Stimulated activated CD8-positive, alpha-beta memory T cell treated with anti-CD3 and anti-CD28 coated beads, Interleukin-7, amount 100 ng/mL, for 48 hours (primary cell): ENCODE measurements around the gene FNIP2.
"Not testable (repeated sequence)": the region's sequence is repeated elsewhere in the genome, so short reads cannot be mapped to it uniquely, and the experiment has no call there.

Experiments
- DNase-seq, 2 donors: peaks; one replicate each; pipeline ENCODE4 v3.0.0-alpha.2; 2020; ENCODE audit warnings: low read depth in 1 of 2; ENCODE audit errors: extremely low read depth in 1 of 2

The FNIP2 gene

DNA sequence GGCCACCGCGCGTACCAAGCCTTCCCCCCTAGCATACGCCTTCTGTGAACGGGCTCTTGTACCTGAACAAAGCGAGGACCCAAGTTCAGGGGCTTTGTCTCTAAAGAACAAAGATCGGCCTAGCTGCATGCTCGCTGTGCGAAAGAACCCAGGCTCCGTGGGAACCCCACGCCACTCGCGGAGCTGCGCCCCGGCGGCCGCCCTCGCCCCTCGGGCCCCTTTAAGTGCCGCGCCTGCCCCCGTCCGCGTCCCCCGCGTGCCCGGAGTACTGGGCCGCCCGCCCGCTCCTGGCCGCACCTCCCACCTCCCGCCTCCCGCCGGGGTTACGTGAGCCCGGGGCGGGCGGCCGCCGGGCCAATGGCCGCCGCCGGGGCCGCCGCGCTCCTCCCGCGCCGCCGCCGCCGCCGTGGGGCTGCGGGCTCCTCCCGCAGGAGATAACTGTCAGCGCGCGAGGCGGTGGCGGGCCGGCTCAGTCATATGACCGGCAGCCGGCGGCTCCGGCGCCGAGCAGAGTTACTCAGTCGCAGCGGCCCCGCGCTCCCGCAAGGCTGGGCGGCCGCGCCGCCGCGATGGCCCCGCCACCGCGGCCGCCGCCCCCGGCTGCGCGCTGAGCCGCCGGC lies at the start of gene FNIP2:
FNIP2 (plus strand) TSS at position 472 of the 620 bp plus-strand sequence. CDS start 187 bp downstream, outside the sequence.
- peak; percentile 45 to 49 for DNase-seq

DNA sequence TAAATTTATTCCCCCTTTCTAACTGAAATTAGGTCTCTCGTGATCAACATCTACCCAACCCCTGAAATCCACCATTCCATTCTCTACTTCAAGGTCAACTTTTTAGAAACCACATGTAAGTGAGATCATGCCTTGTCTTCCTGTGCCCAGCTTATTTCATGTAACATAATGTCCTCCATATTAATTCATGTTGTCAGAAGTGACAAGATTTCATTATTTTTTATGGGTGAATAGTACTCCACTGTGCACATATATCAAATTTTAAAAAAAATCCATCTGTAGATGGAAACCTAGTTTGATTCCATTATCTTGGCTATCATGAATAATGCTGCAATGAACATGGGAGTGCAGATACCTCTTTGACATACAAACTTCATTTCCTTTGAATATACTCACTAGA lies 47.1 kb upstream of the FNIP2 start:
- DNase-seq = no peak

DNA sequence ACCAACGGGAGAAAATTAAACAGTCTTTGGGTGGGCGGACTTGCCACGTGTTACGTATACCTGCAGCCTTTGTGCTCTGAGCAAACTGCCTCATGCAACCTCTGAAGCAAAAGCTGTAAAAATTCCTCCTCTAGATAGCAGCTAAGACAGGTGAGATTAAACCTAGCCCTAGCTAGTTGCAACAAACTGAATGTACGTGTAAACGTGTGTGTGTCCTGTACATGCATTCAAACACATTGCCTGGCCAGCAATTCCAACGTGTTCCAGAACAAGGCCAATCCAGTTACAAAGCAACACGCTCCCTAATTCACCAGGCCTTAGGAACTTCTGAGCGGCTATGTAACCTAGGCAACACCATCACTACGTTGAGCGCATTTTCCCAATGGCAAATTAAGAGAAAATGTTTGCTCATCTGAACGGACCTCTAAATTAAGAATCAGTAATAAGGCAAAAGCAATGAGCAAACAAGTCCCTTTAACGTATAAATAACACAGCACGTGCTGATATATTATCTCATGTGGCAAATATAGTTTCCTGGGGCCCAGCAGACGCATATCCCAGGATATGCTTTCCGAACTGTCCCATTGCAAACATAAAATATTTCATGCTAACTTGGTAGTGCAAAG lies 46.4 kb upstream of the FNIP2 start:
- no peak for DNase-seq

DNA sequence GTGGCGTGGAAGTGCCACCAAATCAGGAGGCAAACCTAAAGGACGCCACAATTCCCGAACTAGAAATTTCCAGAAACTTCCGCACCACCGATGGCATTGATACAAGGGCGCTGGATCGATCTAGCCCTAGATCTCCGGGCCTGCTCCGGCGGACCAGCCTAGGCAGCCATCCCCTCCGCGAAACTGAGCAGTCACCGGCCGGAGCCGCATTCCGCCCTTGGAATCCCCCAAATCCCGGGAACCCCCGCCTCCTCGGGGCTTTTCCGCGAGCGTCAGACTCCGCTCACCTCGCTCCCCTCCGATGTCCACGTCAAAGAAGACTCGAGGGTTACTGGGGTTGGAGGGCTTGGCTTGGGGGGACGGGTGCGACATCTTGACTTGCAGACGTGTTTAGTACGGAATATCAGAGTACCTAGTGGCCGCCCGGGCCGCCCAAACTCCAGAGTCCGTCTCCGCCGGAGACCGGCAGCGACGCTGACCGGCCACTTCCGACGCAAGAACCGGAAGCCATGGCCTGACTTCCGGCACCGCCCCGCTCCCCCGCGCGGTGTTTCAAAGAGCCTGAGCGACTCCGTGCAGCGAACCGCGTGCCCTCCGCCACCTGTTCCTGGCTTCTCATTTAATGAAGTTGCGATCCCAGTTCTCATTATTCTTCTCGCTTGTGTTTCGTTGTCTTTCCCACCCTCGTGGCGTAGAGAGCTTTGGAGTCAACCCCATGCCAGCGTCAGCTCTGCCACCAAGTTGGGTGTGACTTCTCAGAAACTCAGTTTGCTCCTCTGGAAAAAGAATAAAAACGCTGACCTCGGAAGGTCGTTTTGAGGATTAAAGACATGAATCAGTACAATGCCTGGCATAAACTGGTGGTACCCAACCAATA lies 45.7 kb upstream of the FNIP2 start, which contains the start of gene PPID:
PPID (minus strand) TSS at position 480 of the 877 bp plus-strand sequence; CDS start at position 372, 108 bp downstream.
- peak; percentile 69 to 79 for DNase-seq

DNA sequence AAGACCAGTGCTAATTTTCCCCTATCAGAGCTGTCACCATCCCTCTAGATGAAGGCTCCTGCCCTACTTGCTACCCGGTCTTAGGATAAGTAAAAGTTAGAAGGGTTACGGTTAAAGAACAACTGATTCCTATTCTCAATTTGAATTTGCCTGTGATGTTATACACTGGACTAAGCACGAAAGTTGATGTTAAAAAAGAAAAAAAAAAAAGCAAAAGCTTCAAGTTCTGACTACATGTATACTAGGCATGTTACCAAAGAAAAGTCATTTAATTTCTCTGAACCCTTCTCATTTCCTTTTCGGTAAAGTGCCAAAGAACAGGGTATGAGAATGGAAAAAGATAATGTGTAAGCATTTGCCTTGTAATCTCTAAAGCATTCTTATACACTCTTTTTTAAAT lies 44.2 kb upstream of the FNIP2 start:
- no peak for DNase-seq

DNA sequence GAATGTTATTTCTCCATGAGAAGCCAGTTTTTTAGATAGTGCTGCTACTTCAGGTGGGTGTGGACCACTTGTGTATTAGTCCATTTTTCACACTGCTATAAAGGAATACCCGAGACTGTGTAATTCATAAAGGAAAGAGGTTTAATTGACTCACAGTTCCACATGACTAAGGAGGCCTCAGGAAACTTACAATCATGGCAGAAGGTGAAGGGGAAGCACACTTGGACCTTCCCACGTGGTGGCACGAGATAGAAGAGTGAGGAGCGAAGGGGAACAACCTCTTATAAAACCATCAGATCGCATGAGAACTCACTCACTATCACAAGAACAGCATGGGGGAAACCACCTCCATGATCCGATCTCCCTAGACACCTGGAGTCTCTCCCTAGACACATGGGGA lies 42.2 kb upstream of the FNIP2 start:
- no peak for DNase-seq

DNA sequence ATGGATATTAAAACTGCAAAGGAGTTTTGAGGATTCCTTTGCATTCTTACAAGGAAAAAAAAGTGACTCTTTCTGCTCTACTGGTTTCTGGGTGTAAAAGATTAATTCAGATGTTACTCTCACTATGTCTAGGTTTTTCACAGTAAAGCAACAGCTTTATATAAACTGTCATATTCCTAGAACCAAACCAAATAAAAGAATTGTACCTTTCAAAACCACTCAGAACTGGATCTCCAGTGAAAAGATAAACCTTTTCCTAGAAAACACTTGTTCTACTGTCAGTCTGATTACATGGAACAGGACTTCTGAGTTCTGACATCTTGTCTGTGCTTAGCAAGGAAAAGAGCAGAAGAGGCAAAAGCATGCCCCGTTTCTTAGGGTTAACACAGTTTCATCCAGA lies 40.6 kb upstream of the FNIP2 start:
- DNase-seq = no peak

DNA sequence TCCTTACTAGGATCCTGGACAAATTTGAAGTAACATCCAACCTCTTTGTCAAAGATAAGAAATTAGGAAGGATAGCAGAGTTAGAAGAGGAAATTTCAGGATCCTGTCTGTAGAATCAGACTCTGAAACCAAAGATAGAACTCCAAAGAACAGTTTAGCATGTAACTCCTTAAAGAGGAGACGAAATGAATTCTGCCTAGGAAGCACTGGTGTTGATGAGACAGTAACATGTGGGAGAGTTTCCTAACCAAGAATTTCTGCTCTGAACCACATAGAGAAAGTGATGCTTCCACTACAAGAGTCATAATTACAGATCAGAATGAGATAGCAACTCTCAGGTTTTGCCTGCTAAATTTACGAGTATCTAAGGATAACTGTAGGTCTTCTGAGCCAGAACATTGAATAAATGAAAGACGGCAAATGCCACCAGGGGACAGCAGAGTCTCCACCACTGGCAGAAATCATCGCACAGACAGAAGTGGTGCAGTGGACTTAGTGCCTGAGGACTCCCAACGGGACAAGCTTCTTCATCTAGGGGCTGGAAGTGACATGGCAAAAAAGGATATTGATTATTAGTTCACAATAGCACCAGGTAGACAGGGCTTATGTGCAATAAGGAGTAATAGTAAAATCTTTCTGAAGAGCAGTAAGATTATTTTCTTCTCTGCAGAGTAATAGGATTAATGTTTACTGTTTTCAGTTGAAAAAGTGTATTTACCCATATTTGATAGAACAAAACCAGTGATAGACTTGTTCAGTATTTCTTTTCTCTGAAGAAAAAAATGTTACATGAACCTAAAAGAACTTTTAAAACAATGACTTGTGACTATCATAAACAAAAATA lies 38.9 kb upstream of the FNIP2 start:
- DNase-seq = peak; percentile 17 to 31

DNA sequence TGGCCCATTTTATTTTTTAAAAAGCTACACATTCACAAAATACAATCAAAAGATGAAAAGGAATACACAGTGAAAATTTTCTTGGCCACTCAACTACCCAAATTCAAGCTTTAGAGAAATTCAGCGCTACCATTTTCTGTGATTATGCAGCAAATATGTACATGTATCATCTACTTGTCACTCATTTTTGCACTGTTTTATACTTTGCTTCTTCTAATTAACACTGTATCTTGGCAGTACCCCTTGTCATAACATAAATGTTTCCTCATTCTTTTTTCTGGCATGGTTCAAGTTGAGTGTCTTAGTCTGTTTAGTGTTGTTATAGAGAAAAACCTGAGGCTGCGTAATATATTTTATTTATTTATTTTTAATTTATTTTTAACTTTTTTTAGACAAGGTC lies 30.0 kb upstream of the FNIP2 start:
- DNase-seq = no peak

DNA sequence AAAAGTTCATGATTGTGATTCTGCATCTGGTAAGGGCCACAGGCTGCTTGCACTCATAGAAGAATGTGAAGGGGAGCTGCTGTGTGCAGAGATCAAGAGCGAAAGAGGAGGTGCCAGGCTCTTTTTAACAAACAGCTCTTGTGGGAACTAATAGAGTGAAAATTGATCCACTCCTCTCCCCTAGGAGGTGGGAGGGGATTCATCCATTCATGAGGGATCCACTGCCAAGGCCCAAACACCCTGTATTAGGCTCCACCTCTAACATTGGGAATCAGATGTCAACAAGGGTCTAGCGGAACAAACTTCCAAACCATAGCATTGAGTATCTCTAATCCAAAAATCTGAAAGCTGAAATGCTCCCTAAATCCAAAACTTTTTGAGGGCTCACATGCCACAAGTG lies 29.2 kb upstream of the FNIP2 start:
- no peak for DNase-seq

DNA sequence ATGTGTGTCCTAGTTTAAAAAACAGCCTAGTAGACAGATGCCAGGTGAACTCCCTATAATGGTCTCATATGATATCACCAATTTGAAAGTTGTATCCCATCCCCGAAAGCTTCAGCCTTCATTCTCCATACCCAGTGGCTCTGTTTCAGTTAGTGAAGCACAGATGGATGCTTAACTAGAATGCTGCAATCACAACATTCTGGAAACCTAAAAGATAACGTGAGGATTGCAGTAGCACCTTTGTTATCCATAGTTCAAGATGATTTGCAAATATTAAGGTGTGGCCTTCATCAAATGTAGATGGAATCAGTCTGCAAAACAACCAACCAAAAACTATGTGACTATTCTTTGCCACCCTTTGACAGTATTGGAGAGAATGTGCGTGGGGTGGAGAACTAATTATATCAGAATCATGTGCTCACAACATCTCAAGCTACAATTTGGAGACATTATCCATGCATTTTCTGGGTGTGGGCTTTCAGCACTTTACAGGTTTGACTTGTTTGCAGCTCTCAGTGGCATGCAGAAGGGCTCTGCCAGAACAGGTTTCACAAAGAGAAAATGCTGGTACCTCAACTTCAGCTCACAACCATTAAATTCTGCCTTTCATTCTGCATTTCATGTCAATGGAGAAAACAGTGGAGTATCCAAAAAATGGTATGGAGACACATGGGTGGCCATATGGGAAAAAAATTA lies 27.4 kb upstream of the FNIP2 start:
- DNase-seq = no peak

DNA sequence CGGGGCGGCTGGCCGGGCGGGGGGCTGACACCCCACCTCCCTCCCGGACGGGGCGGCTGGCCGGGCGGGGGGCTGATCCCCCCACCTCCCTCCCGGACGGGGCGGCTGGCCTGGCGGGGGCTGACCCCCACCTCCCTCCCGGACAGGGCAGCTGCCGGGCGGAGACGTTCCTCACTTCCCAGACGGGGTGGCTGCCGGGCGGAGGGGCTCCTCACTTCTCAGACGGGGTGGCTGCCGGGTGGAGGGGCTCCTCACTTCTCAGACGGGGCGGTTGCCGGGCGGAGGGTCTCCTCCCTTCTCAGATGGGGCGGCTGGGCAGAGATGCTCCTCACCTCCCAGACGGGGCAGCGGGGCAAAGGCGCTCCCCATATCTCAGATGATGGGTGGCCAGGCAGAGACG lies 22.3 kb upstream of the FNIP2 start:
- not testable (repeated sequence) for DNase-seq

DNA sequence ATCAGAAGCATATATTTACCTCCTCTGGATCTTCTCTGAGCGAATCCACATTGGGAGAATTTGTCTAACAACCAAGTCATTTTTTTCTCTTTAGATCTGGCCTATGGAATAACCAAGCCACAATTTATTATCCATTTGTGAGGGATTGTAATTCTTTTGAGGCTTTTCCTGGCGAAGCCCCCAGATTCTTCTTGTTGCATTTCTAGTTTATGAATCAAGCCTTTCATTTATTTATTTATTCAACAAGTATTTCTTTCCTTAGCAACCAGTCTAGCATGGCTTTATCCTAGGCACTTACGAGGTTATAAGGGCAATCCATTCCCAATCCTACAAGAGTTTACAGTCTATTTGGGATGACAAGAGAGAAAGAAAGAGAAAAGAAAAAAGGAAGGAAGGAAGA lies 18.4 kb upstream of the FNIP2 start:
- DNase-seq = no peak

DNA sequence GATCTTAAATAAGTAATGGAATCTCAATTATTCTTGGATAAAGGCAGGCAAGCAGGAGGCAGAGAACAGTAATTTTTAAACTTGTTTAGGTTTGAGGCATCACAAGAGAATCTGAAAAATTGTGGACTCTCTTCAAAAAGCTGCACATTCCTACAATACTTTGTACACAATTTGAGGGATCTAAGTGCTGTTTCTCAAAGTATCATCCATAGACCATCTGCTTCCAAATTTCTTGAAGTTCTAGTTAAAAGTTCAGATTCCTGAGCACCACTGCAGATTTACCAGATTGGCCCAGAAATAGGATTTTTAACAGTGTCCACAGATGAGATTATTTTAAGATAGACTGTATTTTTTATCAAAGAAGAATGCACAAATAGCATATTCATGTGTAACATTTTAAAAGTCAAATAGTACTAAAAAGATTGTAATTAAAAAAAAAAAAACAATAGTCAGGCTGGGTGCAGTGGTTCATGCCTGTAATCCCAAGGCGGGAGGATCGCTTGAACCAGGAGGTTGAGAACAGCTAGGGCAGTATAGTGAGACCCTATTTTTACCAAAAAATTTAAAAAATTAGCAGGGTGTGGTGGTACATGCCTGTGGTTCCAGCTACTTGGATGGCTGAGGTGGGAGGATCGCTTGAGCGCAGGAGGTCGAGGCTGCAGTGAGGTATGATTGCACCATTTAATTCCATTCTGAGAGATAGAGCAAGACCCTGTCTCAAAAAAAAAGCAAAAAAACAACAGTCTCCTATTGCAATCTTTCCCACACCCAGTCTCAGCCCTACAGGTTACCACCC lies 14.2 kb upstream of the FNIP2 start:
- DNase-seq = no peak

DNA sequence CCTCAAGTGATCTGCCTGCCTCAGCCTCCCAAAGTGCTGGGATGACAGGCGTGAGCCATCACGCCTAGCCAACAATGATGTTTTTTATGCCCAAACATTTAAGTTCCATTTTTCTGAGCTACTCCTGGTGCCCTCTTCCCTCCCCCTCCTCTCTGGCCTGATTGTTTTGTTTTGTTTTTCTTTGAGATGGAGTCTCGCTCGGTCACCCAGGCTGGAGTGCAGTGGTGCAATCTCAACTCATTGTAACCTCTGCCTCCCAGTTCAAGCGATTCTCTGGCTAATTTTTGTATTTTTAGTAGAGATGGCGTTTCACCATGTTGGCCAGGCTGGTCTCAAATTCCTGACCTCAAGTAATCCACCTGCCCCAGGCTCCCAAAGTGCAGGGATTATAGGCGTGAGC lies 13.0 kb upstream of the FNIP2 start:
- DNase-seq = not testable (repeated sequence)

DNA sequence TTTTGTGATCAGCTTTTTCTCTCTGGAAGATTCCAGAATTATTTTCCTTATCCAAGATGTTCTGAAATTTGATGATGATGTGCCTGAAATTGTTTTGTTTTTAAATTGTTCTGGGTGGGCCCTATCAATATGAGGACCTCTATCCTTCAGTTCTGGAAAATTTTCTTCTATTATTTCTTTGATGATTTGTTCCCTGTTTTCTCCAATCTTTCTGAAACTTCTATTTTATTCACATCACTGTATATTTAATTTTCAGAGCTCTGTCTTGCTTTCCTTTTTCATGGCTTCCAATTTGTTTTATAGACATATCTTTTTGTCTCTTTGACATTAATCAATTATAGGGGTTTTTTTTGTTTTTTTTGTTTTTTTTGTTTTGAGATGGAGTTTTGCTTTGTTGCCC lies 12.2 kb upstream of the FNIP2 start:
- DNase-seq = no peak

DNA sequence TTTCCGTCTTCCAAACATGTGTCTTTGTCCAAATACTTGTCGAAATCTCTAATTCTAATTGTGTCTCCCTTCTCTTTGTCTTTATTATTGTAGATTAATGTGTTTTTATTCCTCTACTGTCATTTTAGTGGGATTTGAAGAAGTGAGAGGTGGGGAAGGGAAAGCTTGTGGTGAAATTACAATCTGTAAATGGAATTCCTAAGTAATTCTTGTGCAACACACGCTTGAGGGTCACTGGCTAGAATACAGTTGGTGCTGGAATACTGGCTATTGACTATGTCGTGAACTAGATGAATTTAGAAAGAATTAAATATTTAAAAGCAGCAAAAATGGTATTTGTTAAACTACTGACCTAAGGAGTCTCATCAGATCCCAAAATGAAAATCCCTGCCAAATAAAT lies 10.7 kb upstream of the FNIP2 start:
- no peak for DNase-seq

DNA sequence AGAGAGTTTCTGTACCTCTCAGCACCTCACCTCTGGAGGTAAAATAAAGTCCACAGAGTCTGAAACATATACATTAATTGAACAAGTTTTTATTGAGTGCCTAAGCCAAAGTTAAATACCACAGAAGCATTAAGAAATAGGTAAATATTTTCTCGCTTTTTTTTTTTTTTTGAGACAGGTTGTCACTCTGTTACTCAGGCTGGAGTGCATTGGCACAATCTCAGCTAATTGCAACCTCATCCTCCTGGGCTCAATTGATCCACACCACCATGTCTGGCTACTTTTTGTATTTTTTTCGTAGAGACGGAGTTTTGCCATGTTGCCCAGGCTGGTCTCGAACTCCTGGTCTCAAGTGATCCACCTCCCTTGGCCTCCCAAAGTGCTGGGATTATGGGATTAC lies 10.1 kb upstream of the FNIP2 start:
- no peak for DNase-seq

DNA sequence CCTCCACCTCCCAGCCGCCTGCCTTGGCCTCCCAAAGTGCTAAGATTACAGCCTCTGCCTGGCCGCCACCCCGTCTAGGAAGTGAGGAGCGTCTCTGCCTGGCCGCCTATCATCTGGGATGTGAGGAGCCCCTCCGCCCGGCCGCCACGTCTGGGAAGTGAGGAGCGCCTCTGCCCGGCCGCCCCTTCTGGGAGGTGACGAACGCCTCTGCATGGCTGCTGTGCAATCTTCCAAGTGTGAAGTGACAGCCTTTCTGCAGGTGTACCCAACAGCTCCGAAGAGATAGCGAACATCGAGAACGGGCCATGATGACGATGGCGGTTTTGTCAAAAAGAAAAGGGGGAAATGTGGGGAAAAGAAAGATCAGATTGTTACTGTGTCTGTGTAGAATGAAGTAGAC lies 9.3 kb upstream of the FNIP2 start:
- DNase-seq = not testable (repeated sequence)

DNA sequence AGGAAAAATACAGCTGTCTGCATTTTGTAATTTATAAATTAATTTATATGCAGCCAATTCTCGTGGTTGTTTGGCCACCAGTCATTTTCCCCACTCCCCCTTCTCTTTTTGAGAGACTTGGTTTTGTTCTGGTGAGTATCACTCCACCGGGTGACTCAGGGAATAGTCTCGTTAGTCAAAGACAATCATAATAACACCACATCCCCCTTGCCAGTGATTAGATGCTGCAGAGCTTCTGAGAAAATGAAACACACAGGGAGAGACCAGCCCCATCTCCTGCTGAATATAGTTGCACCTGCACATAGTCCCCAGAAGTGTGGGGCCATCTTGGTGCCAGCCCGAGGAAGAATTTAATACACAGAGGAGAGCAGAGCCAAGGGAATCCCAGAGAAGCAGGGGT lies 8.0 kb upstream of the FNIP2 start:
- no peak for DNase-seq
